IgD-negative memory B cell (primary cell): ENCODE data around the gene SEMA3C. TPM values are rescaled to one million over a fixed set of nuclear protein-coding genes. Genes with fewer than 3 reads are reported as not detected.

ENCODE experiments used
- H3K27ac Mint-ChIP-seq, 3 donors: one replicate each; pipeline ENCODE4 v1.8.0; 2020 to 2022; ENCODE audit warnings: mild to moderate bottlenecking in 3 of 3, mixed read lengths in 3 of 3, moderate library complexity in 1 of 3
- H3K27me3 Mint-ChIP-seq: one replicate; pipeline ENCODE4 v1.8.0; 2021; ENCODE audit warnings: mixed read lengths
- H3K36me3 Mint-ChIP-seq: one replicate; pipeline ENCODE4 v1.8.0; 2020; ENCODE audit warnings: mild to moderate bottlenecking, mixed read lengths
- H3K4me1 Mint-ChIP-seq, 3 donors: one replicate each; pipeline ENCODE4 v1.8.0; 2020 to 2022; ENCODE audit warnings: mixed read lengths in 3 of 3, mild to moderate bottlenecking in 1 of 3
- H3K4me3 Mint-ChIP-seq, 4 donors: one replicate each; pipeline ENCODE4 v1.8.0; 2020 to 2022; ENCODE audit warnings: mild to moderate bottlenecking in 4 of 4, mixed read lengths in 4 of 4, moderate library complexity in 3 of 4
- H3K9me3 Mint-ChIP-seq, 3 donors: one replicate each; pipeline ENCODE4 v1.8.0; 2020 to 2021; ENCODE audit warnings: mixed read lengths in 3 of 3, mild to moderate bottlenecking in 1 of 3
- polyA plus RNA-seq: library from polyadenylated mRNA; unstranded; fragments of 300-500 nt; fragmentation: Illumina TruSeq; gene quantifications from one replicate; pipeline ENCODE4 v1.2.3, GENCODE V29; 2021

SEMA3C gene
- polyA plus RNA-seq, 1 donor from 2014 or later, result not detected

DNA sequence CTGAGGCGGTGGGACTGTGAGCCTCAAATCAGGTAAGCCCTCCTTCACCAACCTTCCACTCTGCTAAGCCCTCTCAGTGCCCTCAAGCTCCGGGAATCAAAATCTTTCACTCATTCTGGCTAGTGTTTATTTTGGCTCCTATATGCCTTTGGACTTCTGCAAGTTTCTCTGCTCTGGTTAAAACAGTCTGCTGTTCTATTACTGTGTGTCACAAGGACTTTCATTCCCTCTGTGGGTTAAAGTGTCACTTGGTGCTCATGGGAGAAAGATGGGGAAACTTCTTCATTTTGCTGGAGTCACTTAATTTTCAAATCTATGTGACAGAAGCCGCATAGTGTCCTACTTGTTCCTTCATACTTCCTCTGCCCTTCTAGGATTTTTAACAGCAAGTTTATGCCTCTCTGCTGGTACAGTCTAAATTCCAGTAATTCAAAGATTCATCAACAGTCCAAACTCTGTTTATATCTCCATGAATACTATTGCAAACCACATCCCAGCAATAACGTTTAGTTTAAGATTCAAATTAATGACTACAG is 219.1 kb downstream of the SEMA3C start:
- H3K9me3 Mint-ChIP-seq, result no peaks in the 10 kb centered on the region
- H3K27ac Mint-ChIP-seq, result no peak overlapping the region
- H3K36me3 Mint-ChIP-seq, result no peaks in the 10 kb centered on the region
- H3K27me3 Mint-ChIP-seq, result no peaks in the 10 kb centered on the region
- H3K4me3 Mint-ChIP-seq, result no peak overlapping the region
- H3K4me1 Mint-ChIP-seq, result no peaks in the 10 kb centered on the region

DNA sequence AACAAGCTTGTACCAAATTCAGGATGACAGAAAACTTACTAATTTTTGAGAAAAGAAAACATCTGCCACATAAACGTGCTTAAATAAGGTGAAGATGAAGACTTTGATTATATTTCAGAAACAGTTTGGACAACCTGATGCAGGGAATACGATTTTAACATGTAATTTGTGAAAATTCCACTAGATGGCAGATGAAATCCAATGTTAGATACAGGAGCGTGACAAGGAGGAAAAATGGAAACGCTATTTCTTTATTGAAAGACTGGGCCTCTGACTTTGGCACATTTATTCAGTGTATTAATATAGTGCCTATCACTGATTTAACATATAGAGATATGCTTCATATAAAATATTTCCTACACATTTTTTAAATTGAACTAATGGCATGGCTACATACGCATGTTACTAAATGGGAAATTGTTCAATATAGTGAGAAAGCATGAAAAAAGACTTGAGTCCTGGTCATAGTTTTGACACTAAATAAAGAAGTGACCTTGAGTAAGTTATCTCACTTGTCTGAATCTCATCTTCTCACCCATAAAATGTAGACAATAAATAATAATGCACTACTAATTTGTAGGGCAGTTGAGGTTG is 219.7 kb downstream of the SEMA3C start:
- Mint-ChIP-seq H3K9me3 (peaks cover 0 to under 1% (median 0%) of the 10 kb centered on the region in 3 donors), H3K4me1 (no peaks in the 10 kb centered on the region), H3K27ac (no peak overlapping the region), H3K4me3 (no peak overlapping the region), H3K36me3 (no peaks in the 10 kb centered on the region), H3K27me3 (no peaks in the 10 kb centered on the region)
